PFSK-1 (cell line): ENCODE measurements around the gene GINS2.

Experiments
- FOXP2 ChIP-seq: optimal IDR thresholded peaks from 2 replicates; pipeline ENCODE3; 2011; ENCODE audit warnings: borderline replicate concordance, control low read depth, inconsistent platforms; ENCODE audit not compliant: insufficient read depth; ENCODE audit errors: extremely low read length, extremely low read depth
- POLR2AphosphoS5 ChIP-seq: IDR thresholded peaks from 2 replicates; pipeline ENCODE4 v1.6.1; 2012; ENCODE audit warnings: low read depth, mild to moderate bottlenecking, control low read depth, low read length, moderate library complexity
- SIN3A ChIP-seq: IDR thresholded peaks from 2 replicates; pipeline ENCODE4 v1.6.1; 2012; ENCODE audit warnings: mild to moderate bottlenecking, low read length, moderate library complexity, borderline replicate concordance; ENCODE audit not compliant: insufficient read depth
- TAF1 ChIP-seq: IDR thresholded peaks from 2 replicates; pipeline ENCODE4 v1.6.1; 2012; ENCODE audit warnings: low read length, control low read depth, borderline replicate concordance; ENCODE audit not compliant: insufficient read depth
- TF ChIP-seq, protein P1 (sequence below), 2 experiments: IDR thresholded peaks; 2 replicates each; pipeline versions ENCODE4 v1.6.1 to v1.8.0; 2011 to 2012; ENCODE audit warnings: low read depth in 2 of 2, low read length in 2 of 2, control low read depth in 1 of 2, inconsistent platforms in 1 of 2, mild to moderate bottlenecking in 1 of 2, moderate library complexity in 1 of 2; ENCODE audit not compliant: insufficient read depth in 1 of 2

DNA sequence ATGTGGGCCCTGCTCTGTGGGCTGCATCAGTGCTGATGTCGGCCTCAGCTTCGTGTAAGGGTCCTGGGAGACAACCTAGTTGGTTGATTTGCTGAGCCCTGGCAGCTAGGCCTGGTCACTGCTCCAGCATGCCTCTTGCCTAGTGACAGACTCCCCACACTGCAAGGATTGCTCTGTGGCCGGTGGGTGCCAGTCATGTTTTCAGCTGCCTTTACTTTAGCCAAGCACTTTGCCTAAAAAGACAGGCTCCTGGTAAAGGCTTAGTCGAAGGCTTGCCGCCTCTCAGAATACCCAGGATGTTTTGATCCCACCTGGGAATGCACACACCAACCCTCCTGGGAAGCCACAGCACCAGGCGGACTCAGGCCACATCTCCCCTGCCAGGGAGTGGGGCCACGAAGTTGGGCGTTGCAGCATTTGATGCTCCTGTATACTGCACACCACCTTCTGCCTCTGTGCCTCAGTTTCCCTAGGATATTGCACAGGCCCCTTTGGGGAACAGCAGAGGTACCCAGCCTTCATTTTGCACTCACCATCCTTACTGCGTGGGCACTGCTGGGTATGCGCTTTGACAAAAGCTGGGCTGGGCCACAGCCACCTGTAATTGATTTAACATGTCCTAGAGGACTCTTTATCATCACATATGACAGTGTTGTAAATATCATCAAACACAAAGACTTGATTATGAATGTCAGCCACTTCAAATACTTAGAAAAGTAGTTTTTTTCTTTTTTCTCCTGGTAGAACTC is 19.9 kb downstream of the GINS2 start:
- no peak for TF ChIP-seq TAF1
- TF ChIP-seq, protein P1, sequence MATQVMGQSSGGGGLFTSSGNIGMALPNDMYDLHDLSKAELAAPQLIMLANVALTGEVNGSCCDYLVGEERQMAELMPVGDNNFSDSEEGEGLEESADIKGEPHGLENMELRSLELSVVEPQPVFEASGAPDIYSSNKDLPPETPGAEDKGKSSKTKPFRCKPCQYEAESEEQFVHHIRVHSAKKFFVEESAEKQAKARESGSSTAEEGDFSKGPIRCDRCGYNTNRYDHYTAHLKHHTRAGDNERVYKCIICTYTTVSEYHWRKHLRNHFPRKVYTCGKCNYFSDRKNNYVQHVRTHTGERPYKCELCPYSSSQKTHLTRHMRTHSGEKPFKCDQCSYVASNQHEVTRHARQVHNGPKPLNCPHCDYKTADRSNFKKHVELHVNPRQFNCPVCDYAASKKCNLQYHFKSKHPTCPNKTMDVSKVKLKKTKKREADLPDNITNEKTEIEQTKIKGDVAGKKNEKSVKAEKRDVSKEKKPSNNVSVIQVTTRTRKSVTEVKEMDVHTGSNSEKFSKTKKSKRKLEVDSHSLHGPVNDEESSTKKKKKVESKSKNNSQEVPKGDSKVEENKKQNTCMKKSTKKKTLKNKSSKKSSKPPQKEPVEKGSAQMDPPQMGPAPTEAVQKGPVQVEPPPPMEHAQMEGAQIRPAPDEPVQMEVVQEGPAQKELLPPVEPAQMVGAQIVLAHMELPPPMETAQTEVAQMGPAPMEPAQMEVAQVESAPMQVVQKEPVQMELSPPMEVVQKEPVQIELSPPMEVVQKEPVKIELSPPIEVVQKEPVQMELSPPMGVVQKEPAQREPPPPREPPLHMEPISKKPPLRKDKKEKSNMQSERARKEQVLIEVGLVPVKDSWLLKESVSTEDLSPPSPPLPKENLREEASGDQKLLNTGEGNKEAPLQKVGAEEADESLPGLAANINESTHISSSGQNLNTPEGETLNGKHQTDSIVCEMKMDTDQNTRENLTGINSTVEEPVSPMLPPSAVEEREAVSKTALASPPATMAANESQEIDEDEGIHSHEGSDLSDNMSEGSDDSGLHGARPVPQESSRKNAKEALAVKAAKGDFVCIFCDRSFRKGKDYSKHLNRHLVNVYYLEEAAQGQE (IDR thresholded peaks at IDR 0.05; ENCODE audit: insufficient read depth in 1 of 2, low read depth in 2 of 2, low read length in 2 of 2), result no peak
- no peak for TF ChIP-seq FOXP2
- TF ChIP-seq POLR2AphosphoS5, result no peak
- no peak for TF ChIP-seq SIN3A
